Measurements from ENCODE around the gene GRSF1. TPM values are rescaled to one million over a fixed set of nuclear protein-coding genes. Genes with fewer than 3 reads are reported as not detected.

GRSF1 gene
- total RNA-seq, 1 experiment from 2014 or later = 63.2 TPM

DNA sequence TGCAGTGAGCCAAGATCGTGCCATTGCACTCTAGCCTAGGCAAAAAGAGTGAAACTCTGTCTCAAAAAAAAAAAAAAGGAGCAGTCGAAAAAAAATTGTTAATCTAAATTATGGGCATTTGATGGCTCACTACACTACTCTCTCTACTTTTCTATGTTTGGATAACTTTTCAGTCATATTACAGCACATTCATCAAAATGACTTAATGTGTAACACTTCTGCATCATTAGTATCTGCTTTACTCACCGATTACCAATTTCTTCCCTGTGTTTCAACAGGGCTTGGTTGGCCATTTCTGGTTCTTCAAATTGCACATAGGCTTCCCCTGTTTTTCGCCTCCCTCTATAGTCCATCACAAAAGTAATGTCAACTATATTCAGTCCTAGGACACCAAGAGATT is 8.4 kb downstream of the GRSF1 start:
- Histone ChIP-seq H3K4me3 (ENCODE audit: low read depth, low read length, poor library complexity, severe bottlenecking) (no peak overlapping the region), H3K27ac (ENCODE audit: low read depth, low read length, poor library complexity, severe bottlenecking) (no peak overlapping the region), H3K4me1 (ENCODE audit: insufficient read depth, low read length, poor library complexity, severe bottlenecking) (no peaks in the 10 kb centered on the region), H3K36me3 (ENCODE audit: insufficient read depth, low read length, poor library complexity, severe bottlenecking) (peaks cover 41% of the 10 kb centered on the region), H3K27me3 (replicated peaks; ENCODE audit: insufficient read depth, low read depth, low read length, poor library complexity) (no peaks in the 10 kb centered on the region), H3K9me3 (ENCODE audit: low read depth, low read length, poor library complexity, severe bottlenecking) (no peaks in the 10 kb centered on the region)
- ChIA-PET POLR2A (ENCODE audit: low non-redundant PET) (no interaction called here), CTCF (no interaction called here)
- BruUV-seq (replicated peaks) = no TSS peak
- intact Hi-C loops (cut with micrococcal nuclease; ENCODE audit: unreplicated experiment) = loop anchor here (10.0 kb wide), 1 partner anchor 126 kb away; no protein-coding TSS in a partner anchor
- TF ChIP-seq CTCF (conservative IDR thresholded peaks at IDR 0.05; ENCODE audit: low read depth, low read length) (no peak), EZH2 (IDR thresholded peaks at IDR 0.05; ENCODE audit: borderline replicate concordance, low read depth, low read length, poor library complexity, severe bottlenecking) (no peak)
- no peak for DNase-seq (ENCODE audit: low spot score)

GRCh38 chr4:70830054-70830453 is 9.6 kb downstream of the GRSF1 start:
- H3K9me3 ChIP-seq (ENCODE audit: low read depth, low read length, poor library complexity, severe bottlenecking) = no peaks in the 10 kb centered on the region
- ChIA-PET POLR2A (ENCODE audit: low non-redundant PET) (no interaction called here), CTCF (no interaction called here)
- peaks cover 47% of the 10 kb centered on the region for H3K36me3 ChIP-seq (ENCODE audit: insufficient read depth, low read length, poor library complexity, severe bottlenecking)
- no TSS peak for BruUV-seq (replicated peaks)
- no peak for TF ChIP-seq CTCF (conservative IDR thresholded peaks at IDR 0.05; ENCODE audit: low read depth, low read length)
- TF ChIP-seq EZH2 (IDR thresholded peaks at IDR 0.05; ENCODE audit: borderline replicate concordance, low read depth, low read length, poor library complexity, severe bottlenecking) = no peak
- no peak for DNase-seq (ENCODE audit: low spot score)
- no peak overlapping the region for H3K27ac ChIP-seq (ENCODE audit: low read depth, low read length, poor library complexity, severe bottlenecking)
- intact Hi-C loops (cut with micrococcal nuclease; ENCODE audit: unreplicated experiment) = loop anchor here (10.0 kb wide), 1 partner anchor 125 kb away; no protein-coding TSS in a partner anchor
- no peaks in the 10 kb centered on the region for H3K27me3 ChIP-seq (replicated peaks; ENCODE audit: insufficient read depth, low read depth, low read length, poor library complexity)
- no peak overlapping the region for H3K4me3 ChIP-seq (ENCODE audit: low read depth, low read length, poor library complexity, severe bottlenecking)
- H3K4me1 ChIP-seq (ENCODE audit: insufficient read depth, low read length, poor library complexity, severe bottlenecking) = no peaks in the 10 kb centered on the region

- intact Hi-C loops (cut with micrococcal nuclease; ENCODE audit: unreplicated experiment) = no loop called here
Measured at GRCh38 chr4:70829492-70829891, 10.2 kb downstream of the GRSF1 start.

More at GRCh38 chr4:70829492-70829891, 10.2 kb downstream of the GRSF1 start:
- Histone ChIP-seq H3K36me3 (ENCODE audit: insufficient read depth, low read length, poor library complexity, severe bottlenecking) (peaks cover 49% of the 10 kb centered on the region), H3K4me3 (ENCODE audit: low read depth, low read length, poor library complexity, severe bottlenecking) (no peak overlapping the region), H3K27me3 (replicated peaks; ENCODE audit: insufficient read depth, low read depth, low read length, poor library complexity) (no peaks in the 10 kb centered on the region), H3K4me1 (ENCODE audit: insufficient read depth, low read length, poor library complexity, severe bottlenecking) (no peaks in the 10 kb centered on the region), H3K27ac (ENCODE audit: low read depth, low read length, poor library complexity, severe bottlenecking) (no peak overlapping the region), H3K9me3 (ENCODE audit: low read depth, low read length, poor library complexity, severe bottlenecking) (no peaks in the 10 kb centered on the region)
- POLR2A ChIA-PET (ENCODE audit: low non-redundant PET) = no interaction called here
- TF ChIP-seq EZH2 (IDR thresholded peaks at IDR 0.05; ENCODE audit: borderline replicate concordance, low read depth, low read length, poor library complexity, severe bottlenecking) = no peak
- no peak for TF ChIP-seq CTCF (conservative IDR thresholded peaks at IDR 0.05; ENCODE audit: low read depth, low read length)
- CTCF ChIA-PET = no interaction called here
- DNase-seq (ENCODE audit: low spot score) = no peak
- BruUV-seq (replicated peaks) = no TSS peak
